ENCODE results near the gene OMD. TPM values are rescaled to one million over a fixed set of nuclear protein-coding genes. Genes with fewer than 3 reads are reported as not detected.
"Not testable (repeated sequence)": the region's sequence is repeated elsewhere in the genome, so short reads cannot be mapped to it uniquely, and the experiment has no call there.

The OMD gene
- polyA plus RNA-seq, 1 of the 3 experiments (the other 2 are of a cell fraction): not detected

DNA sequence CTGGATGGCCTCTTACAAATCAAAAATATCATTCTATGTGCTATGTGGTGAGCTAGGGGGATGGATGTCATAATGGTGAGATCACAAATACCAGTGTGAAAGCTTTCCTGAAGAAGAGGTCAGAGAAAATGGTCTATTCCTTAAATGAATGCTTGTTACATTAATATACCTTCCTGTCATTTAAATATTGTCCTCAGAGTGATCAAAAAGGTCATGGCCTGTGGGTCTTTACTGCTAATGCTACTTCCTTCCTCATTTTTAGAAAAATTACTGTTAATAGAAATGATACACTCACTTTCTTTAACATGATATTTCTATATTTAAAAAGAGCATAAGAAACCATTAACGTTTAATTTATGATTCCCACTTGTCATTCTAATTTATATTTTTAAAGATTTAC is 9.7 kb downstream of the OMD start:
- no peaks in the 10 kb centered on the region for H3K27me3 ChIP-seq (ENCODE audit: insufficient read depth)
- H3K4me3 ChIP-seq (ENCODE audit: low read depth in 2 of 2, low read length in 1 of 2): no peak overlapping the region
- ChIA-PET CTCF (interaction anchor here (1.7 kb wide), 1 partner anchor 24 kb away, joined by 6 read pairs; no protein-coding TSS in a partner anchor), POLR2A (no interaction called here)
- H3K9me3 ChIP-seq: no peaks in the 10 kb centered on the region
- DNase-seq: no peak
- no peaks in the 10 kb centered on the region for H4K20me1 ChIP-seq (ENCODE audit: insufficient read depth)
- no peak overlapping the region for H3K9ac ChIP-seq
- H3K79me2 ChIP-seq (ENCODE audit: insufficient read depth): no peaks in the 10 kb centered on the region
- peaks cover 5 to 8% of the 10 kb centered on the region in 2 experiments; a peak in 3 of 4 replicates for H3K4me1 ChIP-seq (ENCODE audit: control insufficient read depth in 1 of 2, insufficient read depth in 2 of 2, low read depth in 1 of 2, low read length in 1 of 2)
- no peak overlapping the region for H3K27ac ChIP-seq (ENCODE audit: low read depth in 2 of 2, low read length in 1 of 2)
- H3K4me2 ChIP-seq: no peak overlapping the region
- no peaks in the 10 kb centered on the region for H3K9me2 ChIP-seq
- H3F3A ChIP-seq (replicated peaks; ENCODE audit: insufficient read depth): peaks cover 3% of the 10 kb centered on the region
- H3K36me3 ChIP-seq (replicated peaks in 1 of 2; ENCODE audit: control insufficient read depth in 1 of 2, insufficient read depth in 2 of 2, low read length in 1 of 2): no peaks in the 10 kb centered on the region
- TF ChIP-seq EZH2phosphoT487 (IDR thresholded peaks at IDR 0.05; ENCODE audit: borderline replicate concordance, low read depth): no peak
- TF ChIP-seq RCOR1 (IDR thresholded peaks at IDR 0.05; ENCODE audit: low read length): no peak
- TF ChIP-seq CHD2 (IDR thresholded peaks at IDR 0.05; ENCODE audit: low read length, partially characterized antibody): no peak
- TF ChIP-seq GATA2 (CRISPR knock-in tag; IDR thresholded peaks at IDR 0.05): no peak
- TF ChIP-seq, protein P1, sequence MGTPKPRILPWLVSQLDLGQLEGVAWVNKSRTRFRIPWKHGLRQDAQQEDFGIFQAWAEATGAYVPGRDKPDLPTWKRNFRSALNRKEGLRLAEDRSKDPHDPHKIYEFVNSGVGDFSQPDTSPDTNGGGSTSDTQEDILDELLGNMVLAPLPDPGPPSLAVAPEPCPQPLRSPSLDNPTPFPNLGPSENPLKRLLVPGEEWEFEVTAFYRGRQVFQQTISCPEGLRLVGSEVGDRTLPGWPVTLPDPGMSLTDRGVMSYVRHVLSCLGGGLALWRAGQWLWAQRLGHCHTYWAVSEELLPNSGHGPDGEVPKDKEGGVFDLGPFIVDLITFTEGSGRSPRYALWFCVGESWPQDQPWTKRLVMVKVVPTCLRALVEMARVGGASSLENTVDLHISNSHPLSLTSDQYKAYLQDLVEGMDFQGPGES (IDR thresholded peaks at IDR 0.05; ENCODE audit: low read depth, low read length): no peak
- no peak for TF ChIP-seq FOXM1 (IDR thresholded peaks at IDR 0.05; ENCODE audit: low read depth)
- TF ChIP-seq YY1 (IDR thresholded peaks at IDR 0.05; ENCODE audit: low read depth): no peak
- no peak for TF ChIP-seq RFX5 (IDR thresholded peaks at IDR 0.05; ENCODE audit: low read length)
- TF ChIP-seq RXRA (IDR thresholded peaks at IDR 0.05; ENCODE audit: borderline replicate concordance, low read depth): no peak
- no peak for TF ChIP-seq FOSL2 (IDR thresholded peaks at IDR 0.05; ENCODE audit: borderline replicate concordance, low read depth)
- TF ChIP-seq, protein P2, sequence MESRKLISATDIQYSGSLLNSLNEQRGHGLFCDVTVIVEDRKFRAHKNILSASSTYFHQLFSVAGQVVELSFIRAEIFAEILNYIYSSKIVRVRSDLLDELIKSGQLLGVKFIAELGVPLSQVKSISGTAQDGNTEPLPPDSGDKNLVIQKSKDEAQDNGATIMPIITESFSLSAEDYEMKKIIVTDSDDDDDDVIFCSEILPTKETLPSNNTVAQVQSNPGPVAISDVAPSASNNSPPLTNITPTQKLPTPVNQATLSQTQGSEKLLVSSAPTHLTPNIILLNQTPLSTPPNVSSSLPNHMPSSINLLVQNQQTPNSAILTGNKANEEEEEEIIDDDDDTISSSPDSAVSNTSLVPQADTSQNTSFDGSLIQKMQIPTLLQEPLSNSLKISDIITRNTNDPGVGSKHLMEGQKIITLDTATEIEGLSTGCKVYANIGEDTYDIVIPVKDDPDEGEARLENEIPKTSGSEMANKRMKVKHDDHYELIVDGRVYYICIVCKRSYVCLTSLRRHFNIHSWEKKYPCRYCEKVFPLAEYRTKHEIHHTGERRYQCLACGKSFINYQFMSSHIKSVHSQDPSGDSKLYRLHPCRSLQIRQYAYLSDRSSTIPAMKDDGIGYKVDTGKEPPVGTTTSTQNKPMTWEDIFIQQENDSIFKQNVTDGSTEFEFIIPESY (IDR thresholded peaks at IDR 0.05; ENCODE audit: borderline replicate concordance, low read depth): no peak
- no peak for TF ChIP-seq TAF1 (IDR thresholded peaks at IDR 0.05; ENCODE audit: borderline replicate concordance, low read depth, low read length)
- TF ChIP-seq JUND (IDR thresholded peaks at IDR 0.05): no peak
- TF ChIP-seq, protein P3, sequence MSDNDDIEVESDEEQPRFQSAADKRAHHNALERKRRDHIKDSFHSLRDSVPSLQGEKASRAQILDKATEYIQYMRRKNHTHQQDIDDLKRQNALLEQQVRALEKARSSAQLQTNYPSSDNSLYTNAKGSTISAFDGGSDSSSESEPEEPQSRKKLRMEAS (IDR thresholded peaks at IDR 0.05; ENCODE audit: low read depth): no peak
- TF ChIP-seq, protein P4, sequence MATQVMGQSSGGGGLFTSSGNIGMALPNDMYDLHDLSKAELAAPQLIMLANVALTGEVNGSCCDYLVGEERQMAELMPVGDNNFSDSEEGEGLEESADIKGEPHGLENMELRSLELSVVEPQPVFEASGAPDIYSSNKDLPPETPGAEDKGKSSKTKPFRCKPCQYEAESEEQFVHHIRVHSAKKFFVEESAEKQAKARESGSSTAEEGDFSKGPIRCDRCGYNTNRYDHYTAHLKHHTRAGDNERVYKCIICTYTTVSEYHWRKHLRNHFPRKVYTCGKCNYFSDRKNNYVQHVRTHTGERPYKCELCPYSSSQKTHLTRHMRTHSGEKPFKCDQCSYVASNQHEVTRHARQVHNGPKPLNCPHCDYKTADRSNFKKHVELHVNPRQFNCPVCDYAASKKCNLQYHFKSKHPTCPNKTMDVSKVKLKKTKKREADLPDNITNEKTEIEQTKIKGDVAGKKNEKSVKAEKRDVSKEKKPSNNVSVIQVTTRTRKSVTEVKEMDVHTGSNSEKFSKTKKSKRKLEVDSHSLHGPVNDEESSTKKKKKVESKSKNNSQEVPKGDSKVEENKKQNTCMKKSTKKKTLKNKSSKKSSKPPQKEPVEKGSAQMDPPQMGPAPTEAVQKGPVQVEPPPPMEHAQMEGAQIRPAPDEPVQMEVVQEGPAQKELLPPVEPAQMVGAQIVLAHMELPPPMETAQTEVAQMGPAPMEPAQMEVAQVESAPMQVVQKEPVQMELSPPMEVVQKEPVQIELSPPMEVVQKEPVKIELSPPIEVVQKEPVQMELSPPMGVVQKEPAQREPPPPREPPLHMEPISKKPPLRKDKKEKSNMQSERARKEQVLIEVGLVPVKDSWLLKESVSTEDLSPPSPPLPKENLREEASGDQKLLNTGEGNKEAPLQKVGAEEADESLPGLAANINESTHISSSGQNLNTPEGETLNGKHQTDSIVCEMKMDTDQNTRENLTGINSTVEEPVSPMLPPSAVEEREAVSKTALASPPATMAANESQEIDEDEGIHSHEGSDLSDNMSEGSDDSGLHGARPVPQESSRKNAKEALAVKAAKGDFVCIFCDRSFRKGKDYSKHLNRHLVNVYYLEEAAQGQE (IDR thresholded peaks at IDR 0.05; ENCODE audit: low read depth, low read length): no peak
- no peak for TF ChIP-seq POLR2AphosphoS5 (IDR thresholded peaks at IDR 0.05; ENCODE audit: low read depth, low read length)
- no peak for TF ChIP-seq TCF12 (IDR thresholded peaks at IDR 0.05)
- TF ChIP-seq, protein P5, sequence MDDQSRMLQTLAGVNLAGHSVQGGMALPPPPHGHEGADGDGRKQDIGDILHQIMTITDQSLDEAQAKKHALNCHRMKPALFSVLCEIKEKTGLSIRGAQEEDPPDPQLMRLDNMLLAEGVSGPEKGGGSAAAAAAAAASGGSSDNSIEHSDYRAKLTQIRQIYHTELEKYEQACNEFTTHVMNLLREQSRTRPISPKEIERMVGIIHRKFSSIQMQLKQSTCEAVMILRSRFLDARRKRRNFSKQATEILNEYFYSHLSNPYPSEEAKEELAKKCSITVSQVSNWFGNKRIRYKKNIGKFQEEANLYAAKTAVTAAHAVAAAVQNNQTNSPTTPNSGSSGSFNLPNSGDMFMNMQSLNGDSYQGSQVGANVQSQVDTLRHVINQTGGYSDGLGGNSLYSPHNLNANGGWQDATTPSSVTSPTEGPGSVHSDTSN (IDR thresholded peaks at IDR 0.05): no peak
- TF ChIP-seq MXI1 (IDR thresholded peaks at IDR 0.05; ENCODE audit: low read depth, low read length): no peak
- H2AFZ ChIP-seq (ENCODE audit: low read depth): no peak overlapping the region
- WGBS (ENCODE audit: low lambda C conversion rate): 96% methylated on average over 1 of the region's 1 CpG

DNA sequence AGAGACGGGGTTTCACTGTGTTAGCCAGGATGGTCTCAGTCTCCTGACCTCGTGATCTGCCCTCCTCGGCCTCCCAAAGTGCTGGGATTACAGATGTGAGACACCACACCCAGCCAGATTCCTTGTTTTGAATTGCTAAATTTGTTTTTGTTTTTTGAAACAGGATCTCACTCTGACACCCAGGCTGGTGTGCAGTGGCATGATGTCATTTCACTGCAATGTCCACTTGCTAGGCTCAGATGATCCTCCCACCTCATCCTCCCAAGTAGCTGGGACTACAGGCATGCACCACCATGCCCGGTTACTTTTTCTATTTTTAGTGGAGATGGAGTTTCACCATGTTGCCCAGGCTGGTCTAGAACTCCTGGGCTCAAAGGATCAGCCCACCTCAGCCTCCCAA is 13.1 kb downstream of the OMD start:
- H3K27ac ChIP-seq (ENCODE audit: low read depth in 2 of 2, low read length in 1 of 2); H4K20me1 ChIP-seq (ENCODE audit: insufficient read depth); H3F3A ChIP-seq (replicated peaks; ENCODE audit: insufficient read depth); H3K27me3 ChIP-seq (ENCODE audit: insufficient read depth); H2AFZ ChIP-seq (ENCODE audit: low read depth); H3K79me2 ChIP-seq (ENCODE audit: insufficient read depth); H3K4me2 ChIP-seq; H3K9me2 ChIP-seq; H3K4me1 ChIP-seq (ENCODE audit: control insufficient read depth in 1 of 2, insufficient read depth in 2 of 2, low read depth in 1 of 2, low read length in 1 of 2); H3K4me3 ChIP-seq (ENCODE audit: low read depth in 2 of 2, low read length in 1 of 2); POLR2A ChIA-PET; H3K36me3 ChIP-seq (replicated peaks in 1 of 2; ENCODE audit: control insufficient read depth in 1 of 2, insufficient read depth in 2 of 2, low read length in 1 of 2); H3K9me3 ChIP-seq; DNase-seq; H3K9ac ChIP-seq: not testable (repeated sequence)
- 92% methylated on average over 4 of the region's 4 CpGs for WGBS (ENCODE audit: low lambda C conversion rate)
- CTCF ChIA-PET: interaction anchor here (1.6 kb wide), 1 partner anchor 11 kb away, joined by 4 read pairs; no protein-coding TSS in a partner anchor

All from SK-N-SH (cell line).